GM18870 (cell line): ENCODE measurements around the gene SVIL.
A peak's percentile ranks its signal among the peaks of the same experiment; 100 is the strongest.
"Not testable (repeated sequence)": the region's sequence is repeated elsewhere in the genome, so short reads cannot be mapped to it uniquely, and the experiment has no call there.

ENCODE experiments used
- ATAC-seq: cut with Tn5 transposase; IDR thresholded peaks from one replicate; pipeline ENCODE4 v1.9.1; 2021; ENCODE audit warnings: moderate library complexity; ENCODE audit not compliant: unreplicated experiment

The SVIL gene

DNA sequence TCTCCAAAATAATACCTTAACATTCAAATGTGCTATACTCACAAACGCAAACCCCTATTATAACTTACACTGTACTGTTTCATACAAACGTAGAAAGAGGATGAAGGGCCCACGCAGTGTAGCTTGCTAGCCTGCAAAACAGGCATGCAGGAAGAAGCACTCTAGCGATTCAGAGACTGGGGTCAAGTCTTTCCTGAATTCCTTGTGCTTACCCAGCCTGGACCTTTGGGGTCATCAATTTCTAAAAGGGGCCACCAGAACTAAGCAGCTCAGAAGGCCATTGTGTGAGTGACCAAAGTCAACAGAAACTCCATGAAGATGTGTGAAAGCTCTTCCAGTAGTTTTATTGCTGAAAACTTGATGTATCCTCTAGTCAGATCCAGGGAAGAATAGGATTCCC, 111.9 kb downstream of the SVIL start:
- ATAC-seq, result no peak

DNA sequence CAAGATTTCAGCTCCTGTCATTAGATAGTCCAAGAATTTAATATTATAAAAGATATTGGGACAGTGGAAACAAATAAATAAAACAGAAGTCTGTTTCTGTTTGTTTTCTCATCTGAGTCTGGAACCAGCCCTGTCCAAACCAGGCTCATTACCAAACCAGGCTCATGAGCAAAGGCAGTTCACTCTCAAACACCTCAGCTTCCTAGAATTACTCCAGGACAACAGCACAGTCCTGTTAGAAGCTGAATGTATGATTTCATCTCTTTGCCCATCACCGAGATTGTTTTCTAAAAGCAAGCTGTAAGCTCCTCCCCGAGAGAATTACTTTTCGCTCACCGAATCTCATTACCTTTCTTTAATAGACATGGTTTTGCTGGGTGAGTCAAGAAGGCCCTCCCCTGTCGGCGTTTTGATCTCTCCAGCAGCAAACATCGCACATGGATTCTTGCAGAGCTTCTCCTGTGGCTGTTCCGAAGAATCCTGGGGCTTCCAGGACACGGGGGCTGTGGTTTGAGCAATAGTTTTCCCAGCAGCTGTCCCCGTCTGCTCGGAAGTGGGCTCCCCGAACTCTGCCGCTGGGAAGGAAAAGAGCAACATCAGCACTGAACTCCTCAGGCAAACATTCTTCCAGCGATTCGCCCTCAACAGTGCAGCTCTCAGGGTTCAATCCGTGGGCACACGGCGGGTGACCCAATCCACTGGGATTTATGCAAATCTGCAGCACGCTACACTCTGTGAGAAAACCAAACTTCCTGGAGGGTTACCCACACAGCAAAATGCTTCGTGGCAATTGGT, 112.5 kb downstream of the SVIL start:
- ATAC-seq, result no peak

DNA sequence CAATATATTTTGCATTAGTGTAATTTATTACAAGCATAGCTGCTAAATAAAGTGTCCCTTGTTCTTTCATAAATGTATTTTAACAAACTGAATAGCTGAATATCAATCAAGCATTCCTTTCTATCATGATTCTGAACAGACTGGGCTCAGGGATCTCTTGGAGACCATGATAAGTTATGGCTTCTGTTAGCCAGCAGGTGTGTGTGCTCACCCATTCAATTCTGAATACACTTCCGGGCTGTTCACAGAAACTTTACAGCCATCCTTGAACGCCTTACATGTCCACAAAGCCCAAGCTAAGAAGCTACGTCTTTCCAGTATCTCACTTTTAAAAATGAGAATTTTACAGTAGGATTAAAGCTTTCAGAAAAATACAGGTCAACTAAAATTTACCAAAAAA, 115.1 kb downstream of the SVIL start:
- ATAC-seq, result no peak

DNA sequence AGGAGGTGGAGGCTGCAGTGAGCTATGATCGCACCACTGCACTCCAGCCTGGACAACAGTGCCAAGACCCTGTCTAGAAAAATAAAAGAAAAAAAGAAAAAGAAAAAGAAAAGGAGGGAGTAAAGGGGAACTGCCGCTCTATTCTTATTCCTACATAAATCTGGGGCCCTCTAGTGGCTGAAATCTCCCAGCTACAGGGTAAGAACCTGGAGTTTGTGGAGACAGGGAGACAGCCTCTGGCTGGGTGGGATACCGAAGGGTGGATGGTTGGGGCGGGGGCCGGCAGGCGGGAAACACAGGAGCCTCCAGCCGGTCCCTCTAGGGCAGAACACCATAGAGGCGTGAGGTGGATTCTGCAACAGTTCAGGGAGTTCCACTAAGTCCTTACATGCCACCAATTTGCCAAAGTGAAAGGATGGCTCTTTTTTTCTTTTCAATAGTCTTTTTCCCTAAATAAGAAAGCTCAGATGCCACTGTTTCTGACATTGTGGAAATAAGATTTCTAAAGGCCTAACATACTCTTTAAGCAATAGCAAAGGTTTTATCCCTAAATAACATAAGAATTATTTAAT, 117.3 kb downstream of the SVIL start:
- no peak for ATAC-seq

DNA sequence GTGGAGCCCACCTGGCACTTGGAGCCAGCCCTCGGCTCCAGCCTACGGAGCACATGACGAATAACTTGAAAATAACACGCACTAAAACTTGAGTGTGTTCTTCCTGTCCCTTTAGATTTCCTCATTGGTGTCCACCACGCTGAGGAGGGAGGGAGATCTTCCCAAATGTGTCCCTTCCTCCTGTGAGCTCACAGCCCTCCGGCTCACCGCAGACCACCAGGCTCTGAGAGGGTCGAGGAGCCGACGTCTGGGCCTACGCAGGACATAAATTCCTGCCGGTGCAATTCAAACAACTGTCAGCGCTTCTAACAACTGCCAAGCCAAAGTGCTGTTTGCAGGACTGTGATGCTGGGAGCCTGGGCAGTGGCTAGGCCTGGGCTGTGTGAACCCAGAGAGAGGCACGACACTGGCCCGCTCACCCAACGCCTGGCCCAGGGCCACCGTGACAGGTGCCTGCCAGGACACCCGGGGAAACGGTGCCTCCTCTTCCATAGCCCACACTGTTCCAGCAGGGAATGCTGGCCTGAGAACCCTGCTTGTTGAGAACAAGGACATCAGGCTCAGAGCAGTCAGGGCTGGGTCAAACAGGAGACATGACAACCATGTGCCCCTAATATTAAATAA, 118.3 kb downstream of the SVIL start:
- ATAC-seq, result not testable (repeated sequence)

DNA sequence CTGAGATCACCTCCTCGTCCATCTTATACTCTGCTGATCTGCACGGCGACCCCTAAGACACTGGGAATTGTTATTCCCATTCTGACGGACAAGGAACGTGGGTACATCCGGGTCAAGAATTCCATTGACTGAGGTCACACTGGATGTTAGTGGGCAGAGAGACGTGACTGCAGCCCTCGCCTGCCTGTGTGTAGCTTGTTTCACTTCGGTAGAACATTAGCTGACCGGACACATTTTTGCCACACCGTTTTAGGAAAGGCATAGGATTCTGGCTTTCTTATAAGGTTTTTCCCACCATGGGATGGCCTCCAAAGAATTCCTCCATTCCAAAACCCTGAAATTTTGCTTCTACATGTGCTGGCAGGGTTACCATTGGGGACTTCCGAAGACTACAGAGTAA, 118.9 kb downstream of the SVIL start:
- ATAC-seq, result not testable (repeated sequence)

DNA sequence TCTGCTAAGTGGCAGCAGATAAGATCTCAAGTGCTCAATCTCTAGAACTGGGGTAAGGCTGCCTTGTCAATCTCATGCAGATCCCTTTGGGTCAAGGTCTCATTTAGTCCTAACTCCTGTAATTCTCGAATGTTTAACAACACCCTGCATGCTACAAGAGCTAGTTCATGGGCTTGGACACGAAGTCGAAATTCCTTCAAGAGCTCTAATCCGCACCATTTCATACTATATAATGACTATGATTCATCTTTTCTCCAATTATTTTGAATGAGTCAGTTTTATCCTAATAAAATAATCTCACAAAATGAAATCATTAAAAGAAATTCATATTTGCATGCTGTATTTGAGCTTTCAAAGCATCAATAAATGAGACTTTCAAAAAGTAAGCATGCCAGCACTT, 119.7 kb downstream of the SVIL start:
- not testable (repeated sequence) for ATAC-seq

DNA sequence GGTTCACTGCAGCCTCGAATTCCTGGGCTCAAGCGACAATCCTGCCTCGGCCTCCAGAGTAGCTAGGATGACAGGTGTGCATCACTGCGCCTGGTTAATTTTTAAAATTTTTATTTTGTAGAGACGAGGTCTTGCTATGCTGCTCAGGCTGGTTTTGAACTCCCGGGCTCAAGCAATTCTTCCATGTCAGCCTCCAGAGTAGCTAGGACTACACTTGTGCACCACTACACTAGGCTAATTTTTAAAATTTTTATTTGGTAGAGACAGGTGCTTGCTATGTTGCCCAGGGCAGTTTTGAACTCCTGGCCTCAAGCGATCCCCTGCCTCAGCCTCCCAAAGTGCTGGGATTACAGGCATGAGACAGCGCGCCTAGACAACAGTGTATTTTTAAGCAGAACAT, 120.5 kb downstream of the SVIL start:
- no peak for ATAC-seq

DNA sequence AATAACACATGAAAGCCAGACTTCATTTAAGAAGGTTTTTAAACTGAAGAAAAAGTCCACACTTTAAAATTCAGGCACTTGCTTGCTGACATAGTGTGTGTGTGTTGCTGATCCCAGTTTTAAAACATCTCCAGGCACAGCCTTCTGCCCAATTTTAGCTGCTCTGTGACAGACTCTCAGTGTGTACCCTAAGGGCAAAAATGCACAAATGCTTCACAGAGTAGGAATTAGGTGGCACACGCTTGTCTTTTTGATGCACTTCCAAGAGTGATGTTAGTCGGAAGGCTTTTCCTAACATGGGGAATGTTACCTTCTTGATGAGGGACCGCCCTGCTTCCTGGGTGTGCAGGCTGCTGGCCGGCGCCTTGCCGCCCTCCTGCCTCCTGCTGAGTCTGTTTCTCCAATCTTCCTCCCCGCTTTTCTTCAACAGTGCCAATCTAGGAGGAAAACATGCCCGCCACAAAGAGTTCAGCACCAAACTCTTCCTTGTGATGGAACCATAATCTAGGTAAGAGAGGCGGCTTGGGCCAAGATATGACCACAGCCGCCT, 122.3 kb downstream of the SVIL start:
- no peak for ATAC-seq

DNA sequence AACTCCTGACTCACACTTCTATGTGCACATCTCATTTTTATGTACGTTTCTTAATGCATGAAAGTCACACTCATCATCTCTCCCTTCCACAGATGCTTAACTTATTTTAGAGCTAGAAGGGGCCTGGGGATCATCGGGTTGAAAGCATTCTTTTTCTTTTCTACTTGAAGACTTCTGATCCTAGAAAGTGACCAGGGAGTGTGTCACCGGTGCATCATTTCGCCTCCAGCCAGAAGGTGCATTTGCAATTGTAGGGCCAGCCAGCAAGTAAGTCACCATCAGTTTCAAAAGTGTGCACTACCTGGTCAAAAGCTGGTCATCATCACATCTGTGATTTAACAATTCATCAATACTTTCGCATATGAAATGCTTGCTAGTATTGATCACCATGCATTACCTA, 123.0 kb downstream of the SVIL start:
- not testable (repeated sequence) for ATAC-seq

DNA sequence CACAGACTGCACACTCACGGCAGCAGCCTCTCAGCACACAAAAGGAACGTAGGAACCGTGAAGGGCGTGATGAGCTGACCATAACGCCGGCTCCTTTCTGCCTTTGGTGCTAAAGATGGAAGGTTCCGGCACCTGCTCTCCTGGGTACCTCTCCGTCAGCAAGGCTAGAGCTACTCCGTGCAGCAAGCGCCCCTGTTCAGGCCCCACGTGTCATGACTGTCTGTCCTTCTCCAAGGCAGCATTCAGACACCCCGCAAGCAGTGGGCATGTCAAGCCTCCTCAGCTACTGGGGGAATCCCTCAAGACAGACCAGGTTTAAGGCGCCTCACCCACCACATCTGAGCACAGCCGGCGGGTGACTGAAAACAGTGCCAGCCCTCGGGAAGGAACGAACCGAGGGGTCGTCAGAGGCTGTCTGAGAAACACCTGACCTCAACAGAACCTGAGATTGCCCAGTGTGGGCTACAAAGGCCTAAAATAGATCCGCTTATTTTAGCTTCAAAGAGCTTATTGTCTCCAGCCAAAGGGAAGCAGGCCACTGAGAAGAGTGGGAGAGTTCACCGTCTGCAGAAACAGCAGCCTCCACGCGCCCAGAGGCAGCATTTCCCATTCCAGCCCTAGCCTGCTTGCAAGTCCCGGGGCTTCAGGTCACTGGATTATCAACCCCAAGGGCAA, 124.2 kb downstream of the SVIL start:
- ATAC-seq, result not testable (repeated sequence)

DNA sequence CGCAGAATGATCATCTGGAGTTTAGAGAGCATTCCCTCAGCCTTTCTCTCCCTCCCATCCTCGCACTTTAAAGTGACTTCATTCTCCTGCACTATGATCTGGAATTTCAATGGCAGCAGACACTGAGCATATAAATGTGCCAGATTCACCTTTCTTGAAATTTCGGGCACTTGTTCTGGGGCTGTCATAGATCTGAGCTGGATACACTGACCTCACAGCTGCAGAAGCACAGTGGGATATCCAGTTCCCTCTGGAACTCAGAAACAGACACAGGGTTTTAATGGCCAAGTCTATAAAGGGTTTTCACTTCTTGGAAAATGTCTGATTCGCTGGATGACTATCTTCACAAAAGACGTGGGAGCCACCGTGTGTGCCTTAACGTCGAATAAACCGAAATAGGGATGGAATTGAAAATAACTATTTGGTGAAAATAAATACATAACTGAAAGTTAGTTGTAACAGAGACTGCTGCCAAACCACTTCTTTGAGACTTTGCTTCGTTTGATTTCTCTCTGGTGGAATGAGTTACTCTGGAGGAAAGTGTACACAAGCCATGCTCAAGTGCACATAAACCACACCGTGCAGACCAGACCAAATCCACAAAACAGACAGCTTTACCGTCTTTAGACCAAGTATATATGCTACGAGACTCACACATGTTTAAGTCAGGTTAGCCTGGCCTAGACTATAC, 126.1 kb downstream of the SVIL start:
- no peak for ATAC-seq

DNA sequence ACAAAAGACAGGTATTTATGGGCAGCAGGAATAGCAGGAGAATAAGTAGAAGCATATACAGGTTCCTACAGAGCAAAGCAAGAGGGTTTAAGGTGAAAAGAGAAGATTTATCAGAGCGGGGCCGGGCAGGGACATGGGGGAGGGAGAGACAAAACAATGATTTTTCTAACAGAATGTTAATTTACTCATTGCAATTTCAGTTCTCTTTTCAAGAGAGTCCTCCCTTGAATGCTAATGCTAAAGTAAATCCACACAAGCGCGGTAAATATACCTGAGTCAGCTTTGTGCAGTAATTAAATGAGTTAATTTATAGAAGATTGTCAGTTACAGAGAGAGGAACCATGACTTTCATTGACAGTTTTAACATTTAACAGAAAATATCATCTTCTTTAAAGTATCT, 127.0 kb downstream of the SVIL start:
- ATAC-seq, result not testable (repeated sequence)

DNA sequence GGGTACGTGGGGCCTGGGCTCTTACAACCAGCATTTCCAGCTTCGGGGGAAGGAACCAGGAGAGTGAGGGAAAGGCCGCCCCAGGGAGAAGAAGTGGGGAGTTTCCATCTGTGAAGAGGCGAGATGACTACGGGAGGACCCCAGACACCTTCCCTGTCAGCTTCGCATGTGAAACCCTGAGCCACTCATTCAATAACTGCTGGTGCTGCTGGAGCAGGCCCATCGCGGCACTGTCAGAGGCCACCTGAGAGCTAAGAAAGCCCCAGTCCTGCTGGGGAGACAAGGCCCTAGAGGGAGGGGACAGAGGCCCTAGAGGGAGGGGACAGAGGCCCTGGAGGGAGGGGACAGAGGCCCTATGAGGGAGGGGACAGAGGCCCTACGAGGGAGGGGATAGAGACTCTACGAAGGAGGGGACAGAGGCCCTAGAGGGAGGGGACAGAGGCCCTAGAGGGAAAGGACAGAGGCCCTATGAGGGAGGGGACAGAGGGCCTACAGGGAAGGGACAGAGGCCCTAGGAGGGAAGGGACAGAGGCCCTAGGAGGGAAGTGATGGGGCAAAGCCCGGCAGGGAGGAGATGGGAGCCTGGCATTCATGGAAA, 128.3 kb downstream of the SVIL start:
- ATAC-seq, result not testable (repeated sequence)

DNA sequence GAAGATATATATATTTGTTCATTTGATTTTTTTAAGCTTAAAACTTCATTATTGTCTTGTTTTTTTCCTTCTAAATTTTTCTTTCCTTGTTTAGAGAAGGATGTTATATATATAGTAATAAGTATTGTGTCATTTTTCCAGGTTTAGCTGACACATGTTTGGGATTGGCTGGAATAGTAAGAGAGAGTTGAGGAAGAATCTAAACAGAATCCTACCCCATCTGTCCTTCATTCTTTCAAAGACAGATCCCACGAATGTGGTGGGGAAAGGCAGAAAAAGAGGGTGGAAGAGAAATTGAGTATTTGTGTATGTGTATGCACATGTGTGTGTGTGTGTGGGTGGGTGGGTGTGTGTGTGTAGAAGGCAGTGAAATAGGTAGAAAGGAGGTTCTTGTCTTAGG, 132.4 kb downstream of the SVIL start:
- ATAC-seq, result no peak

DNA sequence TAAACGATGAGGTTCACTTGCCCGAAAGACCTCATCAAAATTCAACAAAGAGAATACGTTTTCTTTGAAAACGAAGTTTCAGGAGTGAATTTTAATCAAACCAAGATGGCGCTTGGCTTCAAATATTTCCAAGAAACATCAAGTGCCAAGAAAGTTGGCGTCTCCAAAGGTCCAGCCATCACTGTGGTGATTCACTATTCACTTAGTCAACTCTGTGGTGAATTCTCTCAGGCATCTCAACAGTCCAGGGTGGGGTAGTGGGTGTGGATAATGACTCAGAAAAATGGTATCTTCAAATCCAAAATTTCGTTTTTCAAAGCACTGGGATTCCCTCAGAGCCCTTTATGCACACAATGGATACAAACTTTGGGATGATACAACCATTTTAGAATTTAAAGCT, 133.1 kb downstream of the SVIL start:
- no peak for ATAC-seq

DNA sequence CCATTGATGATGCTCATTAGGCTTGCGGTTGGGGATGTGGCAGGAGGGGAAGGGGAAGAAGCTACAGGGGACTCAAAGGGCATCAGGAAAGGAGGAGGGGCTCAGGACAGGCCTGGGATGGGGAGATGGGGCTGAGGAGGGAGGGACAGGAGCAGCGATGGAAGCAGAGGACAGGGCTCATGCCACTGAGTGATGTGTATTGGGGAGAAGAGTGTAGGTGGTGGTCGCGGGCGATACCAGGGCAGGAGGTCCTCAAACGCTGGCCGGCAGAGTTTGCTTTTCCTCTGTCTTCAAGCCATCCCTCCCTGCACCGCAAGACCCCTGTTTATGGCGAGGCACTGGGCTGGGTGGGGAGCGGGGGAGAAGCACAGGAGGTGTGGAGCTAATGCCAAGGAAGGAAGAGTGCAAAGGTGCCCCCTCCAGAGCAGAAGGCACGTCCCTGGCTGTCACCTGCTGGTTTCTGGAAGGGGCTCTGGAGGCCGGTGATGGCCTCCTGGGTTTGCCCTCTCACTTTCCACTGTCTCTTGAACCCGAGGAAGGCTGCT, 134.7 kb downstream of the SVIL start:
- no peak for ATAC-seq

DNA sequence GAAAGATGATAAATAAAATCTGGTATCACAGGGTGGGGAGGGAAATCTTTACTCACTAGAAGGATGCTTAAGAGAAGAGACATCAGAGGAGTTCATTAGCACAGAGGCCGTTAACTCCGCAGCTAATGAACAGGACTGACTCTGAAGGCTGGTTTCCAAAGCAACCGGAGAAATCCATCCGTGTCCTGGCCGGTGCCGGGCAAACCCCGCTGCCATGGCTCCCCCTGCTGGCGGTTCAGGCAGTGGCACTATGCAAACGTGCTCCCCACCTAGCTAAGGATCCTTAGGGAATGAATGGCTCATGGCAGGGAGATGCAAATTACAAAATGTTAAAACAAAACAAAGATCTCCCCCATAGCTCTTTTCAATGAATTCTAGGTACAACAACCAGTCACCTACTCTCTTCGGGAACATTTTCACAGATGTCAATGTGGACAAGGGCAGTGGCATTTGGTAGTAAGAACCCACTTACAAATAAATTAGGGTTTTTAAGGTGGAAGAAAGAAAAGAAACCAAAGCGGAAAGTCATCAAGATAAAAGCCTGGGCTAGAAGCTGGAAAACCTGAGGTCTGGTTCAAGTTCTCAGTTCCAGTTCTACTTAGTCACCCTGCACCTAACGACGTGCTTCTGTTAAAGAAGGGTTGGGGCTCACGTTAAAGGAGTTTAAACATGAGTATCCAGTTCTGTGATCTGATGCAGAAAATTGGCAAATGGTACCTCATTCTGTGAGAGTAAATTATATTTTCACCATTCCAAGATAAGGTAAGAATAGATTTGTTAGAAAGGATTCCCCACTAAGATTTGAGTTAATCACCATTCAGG, 138.2 kb downstream of the SVIL start:
- peak; percentile 48 for ATAC-seq

DNA sequence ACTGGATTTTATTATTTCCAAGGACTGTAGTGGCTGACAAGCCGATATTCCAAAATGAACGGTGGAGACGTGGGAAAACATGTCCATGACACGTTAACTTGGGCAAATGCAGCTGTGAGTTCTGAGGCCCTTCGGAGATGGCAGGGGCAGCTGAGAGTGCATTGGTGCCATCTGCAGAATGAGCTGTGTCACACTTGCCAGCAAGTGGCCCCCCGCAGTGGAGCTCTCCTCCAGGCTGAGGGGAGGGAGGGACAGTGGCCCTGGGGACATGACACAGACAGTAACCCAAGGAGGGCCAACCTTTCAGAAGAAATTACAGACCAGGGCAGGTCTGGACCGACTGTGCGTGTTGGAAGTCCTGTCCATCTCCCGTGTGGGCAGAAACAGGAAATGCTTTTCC, 139.4 kb downstream of the SVIL start:
- ATAC-seq, result no peak
